ENCODE measurements around the gene C7. TPM values are rescaled to one million over a fixed set of nuclear protein-coding genes. Genes with fewer than 3 reads are reported as not detected.

Gene C7
- total RNA-seq, 4 donors from 2014 or later: 87.0 to 239 (median 104) TPM

- Histone ChIP-seq H3K36me3 (no peaks in the 10 kb centered on the region), H3K4me3 (no peak overlapping the region), H3K27me3 (no peaks in the 10 kb centered on the region), H3K9me3 (no peaks in the 10 kb centered on the region), H3K4me1 (peaks cover 0 to 33% (median 2%) of the 10 kb centered on the region in 4 donors), H3K27ac (peak overlapping the region in 3 of 4 donors; percentile 24 to 80 (median 74))
- peak; percentile 49 to 85 for DNase-seq (ENCODE audit: low spot score in 2 of 2)
- WGBS, 2 donors: 51 to 57% methylated on average over 7 of the region's 7 CpGs
- peak in 1 of 2 donors; percentile 52 for TF ChIP-seq EP300 (IDR thresholded peaks at IDR 0.05)
- TF ChIP-seq CTCF (IDR thresholded peaks at IDR 0.05): peak; percentile 87 to 95 (median 88)
- no peak for TF ChIP-seq POLR2A (IDR thresholded peaks at IDR 0.05)
Observed at GRCh38 chr5:40904205-40904993, 4.9 kb upstream of the C7 start.

- Histone ChIP-seq H3K27me3 (no peaks in the 10 kb centered on the region), H3K9me3 (no peaks in the 10 kb centered on the region), H3K36me3 (no peaks in the 10 kb centered on the region), H3K27ac (peak overlapping the region in 3 of 4 donors; percentile 24 to 80 (median 74)), H3K4me1 (peaks cover 0 to 35% (median 2%) of the 10 kb centered on the region in 4 donors), H3K4me3 (no peak overlapping the region)
- no peak for TF ChIP-seq POLR2A (IDR thresholded peaks at IDR 0.05)
- TF ChIP-seq EP300 (IDR thresholded peaks at IDR 0.05): peak in 1 of 2 donors; percentile 7
- TF ChIP-seq CTCF (IDR thresholded peaks at IDR 0.05): no peak
- 9 to 16% methylated on average over 2 of the region's 2 CpGs for WGBS, 2 donors
- DNase-seq (ENCODE audit: low spot score in 2 of 2): no peak
Observed at GRCh38 chr5:40904994-40905306, 4.3 kb upstream of the C7 start.

- Histone ChIP-seq H3K27me3 (no peaks in the 10 kb centered on the region), H3K36me3 (no peaks in the 10 kb centered on the region), H3K9me3 (no peaks in the 10 kb centered on the region), H3K4me3 (no peak overlapping the region), H3K27ac (peak overlapping the region in 1 of 4 donors; percentile 80), H3K4me1 (peaks cover 0 to 35% (median 2%) of the 10 kb centered on the region in 4 donors)
- no peak for DNase-seq (ENCODE audit: low spot score in 2 of 2)
- WGBS, 2 donors: 74 to 83% methylated on average over 1 of the region's 1 CpG
- TF ChIP-seq POLR2A (IDR thresholded peaks at IDR 0.05) (no peak), EP300 (IDR thresholded peaks at IDR 0.05) (no peak), CTCF (IDR thresholded peaks at IDR 0.05) (no peak)
Observed at GRCh38 chr5:40906351-40906751, 2.9 kb upstream of the C7 start.

- no peaks in the 10 kb centered on the region for H3K36me3 ChIP-seq
- H3K9me3 ChIP-seq: no peaks in the 10 kb centered on the region
- H3K27ac ChIP-seq: peak overlapping the region in 3 of 4 donors; percentile 25 to 57 (median 45)
- TF ChIP-seq EP300 (IDR thresholded peaks at IDR 0.05) (no peak), POLR2A (IDR thresholded peaks at IDR 0.05) (no peak), CTCF (IDR thresholded peaks at IDR 0.05) (no peak)
- H3K4me1 ChIP-seq: peaks cover 0 to 19% (median 0%) of the 10 kb centered on the region in 4 donors
- no peaks in the 10 kb centered on the region for H3K27me3 ChIP-seq
- DNase-seq (ENCODE audit: low spot score in 2 of 2): no peak
- H3K4me3 ChIP-seq: peak overlapping the region in 1 of 4 donors; percentile 10
- 18 to 28% methylated on average over 2 of the region's 2 CpGs for WGBS, 2 donors
Observed at GRCh38 chr5:40909723-40910122, 426 bp downstream of the C7 start.

GRCh38 chr5:40911266-40911665, 2.0 kb downstream of the C7 start:
- no peak overlapping the region for H3K27ac ChIP-seq
- no peaks in the 10 kb centered on the region for H3K9me3 ChIP-seq
- H3K4me1 ChIP-seq: peaks cover 0 to 16% (median 0%) of the 10 kb centered on the region in 4 donors
- WGBS, 2 donors: 58 to 74% methylated on average over 4 of the region's 4 CpGs
- no peaks in the 10 kb centered on the region for H3K27me3 ChIP-seq
- no peak for TF ChIP-seq EP300 (IDR thresholded peaks at IDR 0.05)
- TF ChIP-seq POLR2A (IDR thresholded peaks at IDR 0.05): no peak
- TF ChIP-seq CTCF (IDR thresholded peaks at IDR 0.05): no peak
- no peak overlapping the region for H3K4me3 ChIP-seq
- no peaks in the 10 kb centered on the region for H3K36me3 ChIP-seq
- DNase-seq (ENCODE audit: low spot score in 2 of 2): no peak

Data from tibial nerve (tissue), 4 donors.